ENCODE data around the gene CMIP. TPM values are rescaled to one million over a fixed set of nuclear protein-coding genes. Genes with fewer than 3 reads are reported as not detected.

The CMIP gene
- total RNA-seq, 1 experiment from 2014 or later, result 25.7 TPM

DNA sequence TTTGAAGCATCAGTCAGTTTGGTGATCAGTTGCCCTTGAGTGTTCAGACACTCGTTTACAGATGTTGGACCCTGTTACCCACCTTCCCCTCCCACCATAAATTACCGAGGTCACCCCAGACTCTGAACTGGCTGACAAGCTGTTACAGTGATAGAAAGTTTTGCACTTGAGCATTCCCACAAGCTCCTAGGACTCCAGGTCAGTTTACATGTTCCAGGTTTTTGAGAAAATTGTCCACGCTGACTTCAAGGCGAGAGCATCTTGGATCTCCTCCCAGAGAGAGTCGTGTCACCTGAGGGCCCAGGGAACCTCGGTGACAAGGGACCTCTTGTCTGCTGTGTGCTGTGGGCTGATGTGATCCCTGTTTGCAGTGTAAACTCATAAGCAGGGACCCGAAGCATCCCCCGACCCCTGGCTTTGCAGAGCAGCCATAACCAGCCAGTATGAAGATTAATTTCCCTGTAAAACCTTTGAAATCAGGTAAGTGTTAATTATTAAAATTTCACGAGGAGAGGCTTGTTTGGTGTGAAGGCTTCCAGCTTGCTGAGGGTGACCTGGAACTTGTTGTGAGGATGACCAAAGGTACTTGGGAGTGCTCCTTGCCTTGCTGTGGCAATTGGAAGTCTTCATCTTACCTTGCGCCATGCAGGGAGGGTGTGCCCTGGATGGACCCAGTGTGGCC lies 91.2 kb downstream of the CMIP start:
- ATAC-seq (no peak), DNase-seq (no peak)
- Histone ChIP-seq H2AFZ (ENCODE audit: low read length) (no peak overlapping the region), H3K4me3 (ENCODE audit: low read length) (no peak overlapping the region), H3F3A (ENCODE audit: low read length, unreplicated experiment) (no peaks in the 10 kb centered on the region), H3K9ac (ENCODE audit: low read length) (no peak overlapping the region), H4K20me1 (ENCODE audit: low read length) (0 out of 2 replicates have a peak, but pooled peaks cover 16% of the 10 kb centered on the region), H3K27me3 (ENCODE audit: low read length) (no peaks in the 10 kb centered on the region), H3K4me2 (ENCODE audit: low read length) (no peak overlapping the region), H3K9me2 (replicated peaks; ENCODE audit: low read length) (no peaks in the 10 kb centered on the region), H3K4me1 (ENCODE audit: insufficient read depth, low read length) (no peaks in the 10 kb centered on the region), H3K79me2 (ENCODE audit: low read length) (peaks cover 100% of the 10 kb centered on the region), H3K27ac (ENCODE audit: low read length) (no peak overlapping the region), H3K36me3 (ENCODE audit: low read depth, low read length) (peaks cover 12% of the 10 kb centered on the region), H3K9me3 (ENCODE audit: low read length) (no peaks in the 10 kb centered on the region)
- intact Hi-C loops (cut with micrococcal nuclease), result no loop called here
- no peak for TF ChIP-seq EZH2phosphoT487 (IDR thresholded peaks at IDR 0.05; ENCODE audit: borderline replicate concordance, low read length)
- TF ChIP-seq EZH2 (IDR thresholded peaks at IDR 0.05; ENCODE audit: low read length, unreplicated experiment), result no peak
- TF ChIP-seq, protein P1, sequence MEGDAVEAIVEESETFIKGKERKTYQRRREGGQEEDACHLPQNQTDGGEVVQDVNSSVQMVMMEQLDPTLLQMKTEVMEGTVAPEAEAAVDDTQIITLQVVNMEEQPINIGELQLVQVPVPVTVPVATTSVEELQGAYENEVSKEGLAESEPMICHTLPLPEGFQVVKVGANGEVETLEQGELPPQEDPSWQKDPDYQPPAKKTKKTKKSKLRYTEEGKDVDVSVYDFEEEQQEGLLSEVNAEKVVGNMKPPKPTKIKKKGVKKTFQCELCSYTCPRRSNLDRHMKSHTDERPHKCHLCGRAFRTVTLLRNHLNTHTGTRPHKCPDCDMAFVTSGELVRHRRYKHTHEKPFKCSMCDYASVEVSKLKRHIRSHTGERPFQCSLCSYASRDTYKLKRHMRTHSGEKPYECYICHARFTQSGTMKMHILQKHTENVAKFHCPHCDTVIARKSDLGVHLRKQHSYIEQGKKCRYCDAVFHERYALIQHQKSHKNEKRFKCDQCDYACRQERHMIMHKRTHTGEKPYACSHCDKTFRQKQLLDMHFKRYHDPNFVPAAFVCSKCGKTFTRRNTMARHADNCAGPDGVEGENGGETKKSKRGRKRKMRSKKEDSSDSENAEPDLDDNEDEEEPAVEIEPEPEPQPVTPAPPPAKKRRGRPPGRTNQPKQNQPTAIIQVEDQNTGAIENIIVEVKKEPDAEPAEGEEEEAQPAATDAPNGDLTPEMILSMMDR (conservative IDR thresholded peaks at IDR 0.05; ENCODE audit: low read depth, low read length), result no peak
- BruUV-seq (replicated peaks), result no TSS peak
- ChIA-PET POLR2A (ENCODE audit: unreplicated experiment) (interaction anchor here (0.6 kb wide), 1 partner anchor 135 kb away, joined by 6 read pairs; no protein-coding TSS in a partner anchor), CTCF (no interaction called here)

DNA sequence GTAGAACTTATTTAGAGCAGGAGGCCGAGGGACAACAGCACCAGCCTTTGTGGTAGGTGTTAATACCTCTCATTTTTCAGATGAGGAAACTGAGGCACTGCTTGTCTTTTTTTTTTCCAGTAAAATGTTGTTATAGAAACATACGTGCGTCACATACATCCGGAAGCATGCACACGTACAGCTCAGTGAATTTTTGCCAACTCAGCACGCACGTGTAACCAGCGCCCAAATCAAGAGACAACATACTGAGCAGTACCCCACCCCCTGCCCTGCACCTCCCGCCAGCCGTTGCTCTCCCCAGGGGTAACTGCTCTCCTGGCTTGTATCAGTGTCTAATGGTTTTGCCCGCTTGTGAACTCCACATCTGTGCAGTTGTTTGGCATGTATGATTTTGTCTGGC lies 92.0 kb downstream of the CMIP start:
- no peak for DNase-seq
- H3K36me3 ChIP-seq (ENCODE audit: low read depth, low read length), result peaks cover 12% of the 10 kb centered on the region
- no peak overlapping the region for H2AFZ ChIP-seq (ENCODE audit: low read length)
- ATAC-seq, result no peak
- peaks cover 3% of the 10 kb centered on the region; the same call in 1 of the 2 replicates for H3K4me1 ChIP-seq (ENCODE audit: insufficient read depth, low read length)
- no peak for TF ChIP-seq EZH2 (IDR thresholded peaks at IDR 0.05; ENCODE audit: low read length, unreplicated experiment)
- no peak for TF ChIP-seq EZH2phosphoT487 (IDR thresholded peaks at IDR 0.05; ENCODE audit: borderline replicate concordance, low read length)
- H3K79me2 ChIP-seq (ENCODE audit: low read length), result peaks cover 100% of the 10 kb centered on the region
- H3F3A ChIP-seq (ENCODE audit: low read length, unreplicated experiment), result no peaks in the 10 kb centered on the region
- no peaks in the 10 kb centered on the region for H3K9me3 ChIP-seq (ENCODE audit: low read length)
- 0 out of 2 replicates have a peak, but pooled peaks cover 13% of the 10 kb centered on the region for H4K20me1 ChIP-seq (ENCODE audit: low read length)
- no peak overlapping the region for H3K4me2 ChIP-seq (ENCODE audit: low read length)
- H3K9ac ChIP-seq (ENCODE audit: low read length), result no peak overlapping the region
- H3K27ac ChIP-seq (ENCODE audit: low read length), result no peak overlapping the region
- ChIA-PET CTCF (no interaction called here), POLR2A (ENCODE audit: unreplicated experiment) (no interaction called here)
- H3K4me3 ChIP-seq (ENCODE audit: low read length), result no peak overlapping the region
- BruUV-seq (replicated peaks), result no TSS peak
- intact Hi-C loops (cut with micrococcal nuclease), result no loop called here
- H3K27me3 ChIP-seq (ENCODE audit: low read length), result no peaks in the 10 kb centered on the region
- H3K9me2 ChIP-seq (replicated peaks; ENCODE audit: low read length), result no peaks in the 10 kb centered on the region

DNA sequence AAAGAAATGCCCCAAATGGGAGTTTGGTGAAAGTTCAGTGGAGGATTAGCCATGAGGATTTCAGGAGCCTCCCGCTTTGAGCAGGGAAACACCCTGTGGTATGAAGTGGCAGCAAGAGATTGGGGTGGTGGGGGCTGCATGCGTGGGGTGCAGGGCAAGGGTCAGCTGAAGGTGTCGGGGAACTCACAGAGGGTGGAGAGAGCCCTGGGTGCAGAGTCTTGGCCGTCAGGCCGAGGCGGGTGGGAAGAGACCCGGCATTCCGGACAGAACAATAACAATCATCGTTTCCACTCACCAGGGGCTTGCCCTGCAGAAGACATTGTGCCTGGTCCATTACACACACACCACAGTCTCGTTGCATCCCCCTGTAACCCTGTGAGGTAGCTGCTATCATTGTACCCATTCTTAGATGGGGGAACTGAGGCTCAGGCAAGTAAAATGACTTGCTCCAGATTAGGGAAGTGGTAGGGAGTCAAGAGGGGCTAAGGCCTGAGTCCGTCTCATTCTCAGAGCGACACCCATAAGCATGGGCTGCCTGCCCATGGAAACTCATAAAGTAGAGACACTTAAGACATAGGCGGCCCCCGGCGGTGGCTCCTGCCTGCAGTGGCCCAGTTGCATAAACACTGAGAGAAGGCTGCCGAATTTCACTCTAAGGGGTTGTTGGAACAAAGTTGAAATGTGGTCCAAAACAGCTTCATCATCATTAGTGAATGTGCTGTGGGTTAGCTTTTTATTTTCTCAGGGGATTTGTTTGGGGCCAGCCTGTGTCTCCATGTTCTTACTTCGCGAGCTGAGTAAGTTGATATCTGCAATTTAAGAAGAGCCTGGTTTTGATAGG lies 93.3 kb downstream of the CMIP start:
- ChIA-PET POLR2A (ENCODE audit: unreplicated experiment) (no interaction called here), CTCF (no interaction called here)
- H3K4me3 ChIP-seq (ENCODE audit: low read length), result no peak overlapping the region
- peaks cover 10% of the 10 kb centered on the region for H3K36me3 ChIP-seq (ENCODE audit: low read depth, low read length)
- H3K27me3 ChIP-seq (ENCODE audit: low read length), result no peaks in the 10 kb centered on the region
- TF ChIP-seq EZH2phosphoT487 (IDR thresholded peaks at IDR 0.05; ENCODE audit: borderline replicate concordance, low read length) (no peak), EZH2 (IDR thresholded peaks at IDR 0.05; ENCODE audit: low read length, unreplicated experiment) (no peak)
- TF ChIP-seq, protein P1 (conservative IDR thresholded peaks at IDR 0.05; ENCODE audit: low read depth, low read length), result no peak
- intact Hi-C loops (cut with micrococcal nuclease), result no loop called here
- H2AFZ ChIP-seq (ENCODE audit: low read length), result no peak overlapping the region
- no peaks in the 10 kb centered on the region for H3K9me2 ChIP-seq (replicated peaks; ENCODE audit: low read length)
- BruUV-seq (replicated peaks), result no TSS peak
- no peak for DNase-seq
- no peak overlapping the region for H3K4me2 ChIP-seq (ENCODE audit: low read length)
- H3K79me2 ChIP-seq (ENCODE audit: low read length), result peaks cover 100% of the 10 kb centered on the region
- H3K9me3 ChIP-seq (ENCODE audit: low read length), result no peaks in the 10 kb centered on the region
- peaks cover 16% of the 10 kb centered on the region; the same call in 1 of the 2 replicates for H3K4me1 ChIP-seq (ENCODE audit: insufficient read depth, low read length)
- no peak overlapping the region for H3K27ac ChIP-seq (ENCODE audit: low read length)
- H3F3A ChIP-seq (ENCODE audit: low read length, unreplicated experiment), result no peaks in the 10 kb centered on the region
- H3K9ac ChIP-seq (ENCODE audit: low read length), result no peak overlapping the region
- H4K20me1 ChIP-seq (ENCODE audit: low read length), result 0 out of 2 replicates have a peak, but pooled peaks cover 11% of the 10 kb centered on the region
- ATAC-seq, result no peak
